GM10266 (cell line): ENCODE data around the gene SLC10A2.
"Not testable (repeated sequence)": the region's sequence is repeated elsewhere in the genome, so short reads cannot be mapped to it uniquely, and the experiment has no call there.

ENCODE experiments used
- DNase-seq: peaks from one replicate; pipeline ENCODE4 v3.0.0; 2012; ENCODE audit errors: extremely low spot score
- CTCF ChIP-seq: IDR thresholded peaks from 2 replicates; pipeline ENCODE4 v1.5.1; 2012; ENCODE audit warnings: mild to moderate bottlenecking, low read depth; ENCODE audit not compliant: control insufficient read depth, insufficient read depth; ENCODE audit errors: missing control alignments

The SLC10A2 gene

GRCh38 chr13:103099722-103100293 is 33.6 kb upstream of the SLC10A2 start:
- no peak for TF ChIP-seq CTCF
- no peak for DNase-seq

GRCh38 chr13:103098535-103098934 is 32.3 kb upstream of the SLC10A2 start:
- no peak for DNase-seq
- no peak for TF ChIP-seq CTCF

GRCh38 chr13:103097366-103097928 is 31.2 kb upstream of the SLC10A2 start:
- no peak for TF ChIP-seq CTCF
- no peak for DNase-seq

- DNase-seq: not testable (repeated sequence)
Measured at GRCh38 chr13:103093649-103094048, 27.4 kb upstream of the SLC10A2 start.

GRCh38 chr13:103087275-103087674 is 21.1 kb upstream of the SLC10A2 start:
- no peak for DNase-seq

GRCh38 chr13:103081435-103081834 is 15.2 kb upstream of the SLC10A2 start:
- no peak for TF ChIP-seq CTCF
- DNase-seq: no peak

More at GRCh38 chr13:103087275-103087674, 21.1 kb upstream of the SLC10A2 start:
- no peak for TF ChIP-seq CTCF

GRCh38 chr13:103078158-103078557 is 11.9 kb upstream of the SLC10A2 start:
- TF ChIP-seq CTCF: no peak
- no peak for DNase-seq

GRCh38 chr13:103068836-103069235 is 2.6 kb upstream of the SLC10A2 start:
- DNase-seq: no peak
- no peak for TF ChIP-seq CTCF
